Neural cell (in vitro differentiated cells): ENCODE measurements around the gene ZC3H12D.

Source experiments
- CTCF ChIP-seq: fragments of 450-650 bp; IDR thresholded peaks from 2 replicates; pipeline ENCODE4 v1.5.1; 2014; ENCODE audit warnings: antibody characterized with exemption, mild to moderate bottlenecking, moderate library complexity; ENCODE audit not compliant: poor library complexity, severe bottlenecking
- MXI1 ChIP-seq: fragments of 450-650 bp; conservative IDR thresholded peaks from 2 replicates; pipeline ENCODE4 v1.6.1; 2014; ENCODE audit warnings: antibody characterized with exemption, mild to moderate bottlenecking; ENCODE audit not compliant: poor library complexity, severe bottlenecking
- POLR2AphosphoS5 ChIP-seq: IDR thresholded peaks from 2 replicates; pipeline ENCODE4 v1.6.1; 2012

DNA sequence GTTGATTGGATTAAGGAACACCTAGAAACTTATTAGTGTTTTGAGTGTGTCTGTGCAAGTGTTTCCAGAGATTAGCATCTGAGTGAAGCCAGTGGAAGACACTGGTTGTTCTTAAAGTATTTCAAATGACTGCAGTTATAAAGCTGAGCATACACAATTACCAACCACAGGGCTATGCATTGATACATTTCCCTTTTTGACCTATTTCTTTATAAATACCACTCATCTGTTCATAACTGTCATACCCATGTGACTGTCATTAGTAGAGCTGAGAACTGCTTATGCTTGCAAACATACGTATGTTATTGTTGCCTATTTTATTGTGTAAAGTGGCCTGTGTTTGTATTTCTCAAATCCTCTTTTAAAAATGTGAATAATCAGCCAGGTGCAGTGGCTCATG lies 15.3 kb upstream of the ZC3H12D start:
- TF ChIP-seq POLR2AphosphoS5 (no peak), MXI1 (no peak), CTCF (no peak)
